Measurements from ENCODE around the gene WDSUB1. TPM values are rescaled to one million over a fixed set of nuclear protein-coding genes. Genes with fewer than 3 reads are reported as not detected.

WDSUB1 gene
- total RNA-seq, 2 experiments from 2014 or later = 5.3 to 5.9 TPM

GRCh38 chr2:159286709-159287441 is 372 bp upstream of the WDSUB1 start:
- peak; percentile 97 for DNase-seq
- ChIA-PET POLR2A (interaction anchor here (0.6 to 2.1 kb wide), 7 partner anchors 10 to 617 kb away, joined by 3 to 14 read pairs (median 3); partner anchors contain the start of gene MARCHF7), CTCF (interaction anchor here (0.6 to 1.8 kb wide), 4 partner anchors 54 to 1127 kb away, joined by 3 to 4 read pairs (median 3); no protein-coding TSS in a partner anchor)
- Mint-ChIP-seq H3K9me3 (ENCODE audit: insufficient read depth) (no peaks in the 10 kb centered on the region), H3K4me3 (peak overlapping the region; percentile 85), H3K27ac (peak overlapping the region; percentile 85), H3K27me3 (ENCODE audit: low read depth) (no peaks in the 10 kb centered on the region), H3K4me1 (ENCODE audit: low read depth) (peaks cover 23% of the 10 kb centered on the region), H3K36me3 (ENCODE audit: low read depth) (no peaks in the 10 kb centered on the region)
- peak; percentile 99 for ATAC-seq

- H3K27me3 Mint-ChIP-seq (ENCODE audit: low read depth) = no peaks in the 10 kb centered on the region
- CTCF ChIA-PET = no interaction called here
- DNase-seq (no peak), ATAC-seq (no peak)
- H3K27ac Mint-ChIP-seq = peak overlapping the region; percentile 3
- H3K4me1 Mint-ChIP-seq (ENCODE audit: low read depth) = peaks cover 17% of the 10 kb centered on the region
- no peaks in the 10 kb centered on the region for H3K9me3 Mint-ChIP-seq (ENCODE audit: insufficient read depth)
- POLR2A ChIA-PET = interaction anchor here (0.6 to 2.1 kb wide), 2 partner anchors 427 to 619 kb away, joined by 3 to 14 read pairs; partner anchors contain the start of genes LY75 and MARCHF7
- peaks cover 4% of the 10 kb centered on the region for H3K36me3 Mint-ChIP-seq (ENCODE audit: low read depth)
- H3K4me3 Mint-ChIP-seq = peak overlapping the region; percentile 85
Observed at GRCh38 chr2:159285433-159285832, 1.1 kb downstream of the WDSUB1 start.

DNA sequence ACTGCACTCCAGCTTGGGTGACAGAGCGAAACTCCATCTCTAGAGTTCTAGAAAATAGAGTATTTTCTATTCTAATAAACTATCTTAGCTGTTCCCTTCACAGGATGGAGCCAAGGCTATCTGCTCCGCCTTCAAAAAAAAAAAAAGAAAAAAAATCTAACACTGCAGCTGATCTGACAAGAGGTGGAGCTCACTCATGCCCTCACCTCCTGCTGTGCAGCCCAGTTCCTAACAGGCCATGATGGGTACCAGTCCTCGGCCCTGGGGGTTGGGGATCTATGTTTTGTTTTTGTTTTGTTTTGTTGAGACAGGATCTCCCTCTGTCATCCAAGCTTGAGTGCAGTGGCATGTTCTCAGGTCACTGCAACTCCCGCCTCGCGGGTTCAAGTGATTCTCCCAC is 3.0 kb downstream of the WDSUB1 start:
- Mint-ChIP-seq H3K36me3 (ENCODE audit: low read depth) (peaks cover 4% of the 10 kb centered on the region), H3K27ac (no peak overlapping the region), H3K27me3 (ENCODE audit: low read depth) (no peaks in the 10 kb centered on the region), H3K4me1 (ENCODE audit: low read depth) (peaks cover 13% of the 10 kb centered on the region), H3K9me3 (ENCODE audit: insufficient read depth) (no peaks in the 10 kb centered on the region), H3K4me3 (no peak overlapping the region)
- CTCF ChIA-PET = no interaction called here
- ATAC-seq (no peak), DNase-seq (no peak)
- POLR2A ChIA-PET = no interaction called here

GRCh38 chr2:159281002-159281401 is 5.5 kb downstream of the WDSUB1 start:
- Mint-ChIP-seq H3K9me3 (ENCODE audit: insufficient read depth) (no peaks in the 10 kb centered on the region), H3K27ac (no peak overlapping the region), H3K27me3 (ENCODE audit: low read depth) (no peaks in the 10 kb centered on the region), H3K4me3 (no peak overlapping the region), H3K36me3 (ENCODE audit: low read depth) (peaks cover 4% of the 10 kb centered on the region), H3K4me1 (ENCODE audit: low read depth) (peaks cover 8% of the 10 kb centered on the region)
- DNase-seq = no peak
- POLR2A ChIA-PET = no interaction called here
- no peak for ATAC-seq
- CTCF ChIA-PET = no interaction called here

- ATAC-seq = no peak
- Mint-ChIP-seq H3K36me3 (ENCODE audit: low read depth) (peaks cover 5% of the 10 kb centered on the region), H3K9me3 (ENCODE audit: insufficient read depth) (no peaks in the 10 kb centered on the region), H3K27ac (no peak overlapping the region), H3K4me1 (ENCODE audit: low read depth) (peaks cover 5% of the 10 kb centered on the region), H3K4me3 (no peak overlapping the region), H3K27me3 (ENCODE audit: low read depth) (no peaks in the 10 kb centered on the region)
- DNase-seq = no peak
- ChIA-PET CTCF (no interaction called here), POLR2A (no interaction called here)
Observed at GRCh38 chr2:159279700-159280099, 6.8 kb downstream of the WDSUB1 start.

GRCh38 chr2:159275111-159275510 is 11.4 kb downstream of the WDSUB1 start:
- no peak overlapping the region for H3K27ac Mint-ChIP-seq
- no peaks in the 10 kb centered on the region for H3K9me3 Mint-ChIP-seq (ENCODE audit: insufficient read depth)
- no peaks in the 10 kb centered on the region for H3K27me3 Mint-ChIP-seq (ENCODE audit: low read depth)
- ATAC-seq = no peak
- H3K36me3 Mint-ChIP-seq (ENCODE audit: low read depth) = peaks cover 16% of the 10 kb centered on the region
- H3K4me3 Mint-ChIP-seq = no peak overlapping the region
- DNase-seq = no peak
- POLR2A ChIA-PET = no interaction called here
- CTCF ChIA-PET = no interaction called here
- peaks cover 5% of the 10 kb centered on the region for H3K4me1 Mint-ChIP-seq (ENCODE audit: low read depth)

GRCh38 chr2:159272156-159272555 is 14.3 kb downstream of the WDSUB1 start:
- H3K4me1 Mint-ChIP-seq (ENCODE audit: low read depth) = peaks cover 5% of the 10 kb centered on the region
- H3K36me3 Mint-ChIP-seq (ENCODE audit: low read depth) = peaks cover 22% of the 10 kb centered on the region
- DNase-seq (no peak), ATAC-seq (no peak)
- no peak overlapping the region for H3K4me3 Mint-ChIP-seq
- H3K27me3 Mint-ChIP-seq (ENCODE audit: low read depth) = no peaks in the 10 kb centered on the region
- POLR2A ChIA-PET = interaction anchor here (0.6 to 0.8 kb wide), 2 partner anchors 17 to 584 kb away, joined by 3 read pairs; no protein-coding TSS in a partner anchor
- H3K9me3 Mint-ChIP-seq (ENCODE audit: insufficient read depth) = no peaks in the 10 kb centered on the region
- CTCF ChIA-PET = interaction anchor here (0.8 to 0.9 kb wide), 2 partner anchors 22 to 440 kb away, joined by 3 read pairs; partner anchors contain the start of gene MARCHF7
- no peak overlapping the region for H3K27ac Mint-ChIP-seq

DNA sequence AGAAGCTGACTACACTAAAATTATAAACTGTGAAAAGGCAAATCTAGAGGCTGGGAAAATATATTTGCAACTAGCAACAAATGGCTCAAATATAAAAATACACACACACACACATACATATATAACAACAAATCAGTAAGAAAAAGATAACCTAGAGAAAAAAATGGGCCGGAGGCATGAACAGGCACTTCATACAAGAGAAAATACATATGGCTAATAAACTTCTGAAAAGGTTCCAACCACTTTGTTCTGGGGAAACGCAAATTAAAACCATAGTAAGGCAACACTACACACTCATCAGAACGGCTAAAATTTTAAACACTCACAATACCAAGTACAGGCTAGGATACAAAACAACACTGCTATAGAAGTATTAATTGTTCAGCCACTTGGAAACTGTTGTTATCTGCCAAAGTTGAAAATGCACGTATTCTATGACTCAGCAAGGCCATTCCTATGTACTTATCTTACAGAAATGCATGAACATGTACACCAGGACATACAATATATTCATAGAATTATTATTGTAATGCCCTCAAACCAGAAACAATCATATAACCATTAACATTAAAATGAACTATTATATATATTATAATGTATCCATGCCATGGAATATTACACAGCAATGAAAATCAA is 15.6 kb downstream of the WDSUB1 start:
- no peak overlapping the region for H3K4me3 Mint-ChIP-seq
- no peak for DNase-seq
- peaks cover 5% of the 10 kb centered on the region for H3K4me1 Mint-ChIP-seq (ENCODE audit: low read depth)
- H3K27ac Mint-ChIP-seq = no peak overlapping the region
- peaks cover 22% of the 10 kb centered on the region for H3K36me3 Mint-ChIP-seq (ENCODE audit: low read depth)
- no peaks in the 10 kb centered on the region for H3K27me3 Mint-ChIP-seq (ENCODE audit: low read depth)
- CTCF ChIA-PET = no interaction called here
- ATAC-seq = no peak
- POLR2A ChIA-PET = no interaction called here
- no peaks in the 10 kb centered on the region for H3K9me3 Mint-ChIP-seq (ENCODE audit: insufficient read depth)

DNA sequence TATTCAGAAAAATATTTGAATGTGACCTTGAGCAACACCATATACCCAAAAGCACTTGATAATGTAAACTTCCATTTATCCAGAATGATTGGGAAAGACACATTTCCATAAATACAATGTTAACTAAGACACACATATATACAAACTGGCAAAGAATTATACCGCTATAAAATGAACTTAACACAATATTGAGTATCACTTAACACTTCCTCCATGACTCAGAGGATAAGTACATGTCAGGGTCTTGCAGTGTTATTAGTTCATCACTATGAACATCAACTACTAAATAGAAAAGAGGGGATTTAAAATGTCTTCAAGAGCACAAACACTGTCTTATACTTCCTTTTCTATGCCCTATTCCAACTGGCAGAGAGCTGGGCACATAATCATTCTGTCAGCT is 18.6 kb downstream of the WDSUB1 start:
- Mint-ChIP-seq H3K4me1 (ENCODE audit: low read depth) (no peaks in the 10 kb centered on the region), H3K36me3 (ENCODE audit: low read depth) (peaks cover 20% of the 10 kb centered on the region), H3K27me3 (ENCODE audit: low read depth) (no peaks in the 10 kb centered on the region), H3K4me3 (no peak overlapping the region), H3K27ac (no peak overlapping the region), H3K9me3 (ENCODE audit: insufficient read depth) (no peaks in the 10 kb centered on the region)
- DNase-seq (no peak), ATAC-seq (no peak)
- ChIA-PET CTCF (no interaction called here), POLR2A (no interaction called here)

GRCh38 chr2:159266554-159266953 is 19.9 kb downstream of the WDSUB1 start:
- no peak overlapping the region for H3K27ac Mint-ChIP-seq
- H3K36me3 Mint-ChIP-seq (ENCODE audit: low read depth) = peaks cover 16% of the 10 kb centered on the region
- CTCF ChIA-PET = no interaction called here
- POLR2A ChIA-PET = interaction anchor here (0.6 kb wide), 1 partner anchor 51 kb away, joined by 3 read pairs; no protein-coding TSS in a partner anchor
- H3K9me3 Mint-ChIP-seq (ENCODE audit: insufficient read depth) = no peaks in the 10 kb centered on the region
- no peak overlapping the region for H3K4me3 Mint-ChIP-seq
- no peak for DNase-seq
- ATAC-seq = no peak
- H3K4me1 Mint-ChIP-seq (ENCODE audit: low read depth) = no peaks in the 10 kb centered on the region
- no peaks in the 10 kb centered on the region for H3K27me3 Mint-ChIP-seq (ENCODE audit: low read depth)

DNA sequence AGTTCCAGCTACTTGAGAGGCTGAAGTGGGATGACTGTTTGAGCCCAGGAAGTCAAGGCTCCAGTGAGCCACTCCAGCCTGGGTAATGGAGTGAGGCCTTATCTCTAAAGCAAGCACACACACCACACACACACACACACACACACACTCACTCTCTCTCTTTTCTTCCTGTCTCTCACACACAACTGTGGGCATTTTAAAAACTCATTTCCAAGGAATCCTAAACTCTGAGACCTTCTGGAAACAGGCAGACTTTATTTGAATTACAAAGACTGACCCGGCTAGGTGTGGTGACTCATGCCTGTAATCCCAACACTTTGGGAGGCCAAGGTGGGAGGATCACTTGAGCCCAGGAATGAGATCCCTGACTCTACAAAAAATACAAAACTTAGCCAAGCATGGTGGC is 21.3 kb downstream of the WDSUB1 start:
- peaks cover 8% of the 10 kb centered on the region for H3K36me3 Mint-ChIP-seq (ENCODE audit: low read depth)
- H3K4me1 Mint-ChIP-seq (ENCODE audit: low read depth) = no peaks in the 10 kb centered on the region
- no peak for DNase-seq
- H3K27me3 Mint-ChIP-seq (ENCODE audit: low read depth) = no peaks in the 10 kb centered on the region
- no peak overlapping the region for H3K27ac Mint-ChIP-seq
- CTCF ChIA-PET = no interaction called here
- no peak for ATAC-seq
- no peaks in the 10 kb centered on the region for H3K9me3 Mint-ChIP-seq (ENCODE audit: insufficient read depth)
- POLR2A ChIA-PET = no interaction called here
- no peak overlapping the region for H3K4me3 Mint-ChIP-seq

- no peak overlapping the region for H3K4me3 Mint-ChIP-seq
- no peak overlapping the region for H3K27ac Mint-ChIP-seq
- POLR2A ChIA-PET = no interaction called here
- no peaks in the 10 kb centered on the region for H3K4me1 Mint-ChIP-seq (ENCODE audit: low read depth)
- no peaks in the 10 kb centered on the region for H3K27me3 Mint-ChIP-seq (ENCODE audit: low read depth)
- no peak for DNase-seq
- peaks cover 4% of the 10 kb centered on the region for H3K36me3 Mint-ChIP-seq (ENCODE audit: low read depth)
- ATAC-seq = no peak
- CTCF ChIA-PET = no interaction called here
- no peaks in the 10 kb centered on the region for H3K9me3 Mint-ChIP-seq (ENCODE audit: insufficient read depth)
Observed at GRCh38 chr2:159262904-159263303, 23.6 kb downstream of the WDSUB1 start.

Measured in activated CD8-positive, alpha-beta T cell treated with anti-CD3 and anti-CD28 coated beads, Interleukin-2, amount 10 ng/mL, durations not matched to agents 7 days and 5 days (primary cell).